ENCODE measurements around the gene HLA-DRB1.
"Not testable (repeated sequence)": the region's sequence is repeated elsewhere in the genome, so short reads cannot be mapped to it uniquely, and the experiment has no call there.

The HLA-DRB1 gene

DNA sequence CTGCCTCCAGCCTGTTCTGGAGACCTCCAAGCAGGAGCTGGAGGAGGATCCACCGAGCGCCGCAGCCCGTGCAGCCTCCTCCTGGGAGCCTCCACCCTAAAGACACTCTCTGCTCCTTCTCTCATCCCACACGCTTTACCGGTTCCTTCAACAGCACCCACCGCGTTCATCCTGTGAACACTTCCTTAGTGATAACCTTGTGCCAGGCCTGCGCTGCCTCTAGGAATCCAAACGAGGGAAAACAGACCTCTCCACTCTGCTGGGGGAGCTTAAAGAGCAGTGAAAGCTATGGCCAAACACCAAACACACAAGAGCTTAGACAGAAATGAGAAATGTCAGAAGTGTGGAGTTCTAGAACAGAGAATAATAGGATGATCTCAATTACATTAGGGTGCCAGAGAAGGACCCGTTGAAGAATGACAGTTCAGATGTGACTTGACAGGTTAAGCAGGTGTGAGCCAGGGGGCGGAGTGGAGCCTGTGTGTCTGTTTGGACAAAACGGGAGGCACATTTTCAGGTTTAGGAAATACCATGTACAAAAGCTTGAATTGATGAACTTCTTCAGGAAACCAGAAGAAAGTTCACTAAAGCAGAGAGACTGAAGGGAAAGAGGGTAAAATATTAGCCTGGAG, 31.1 kb downstream of the HLA-DRB1 start:
- no peak for DNase-seq (ENCODE audit: low spot score)

GRCh38 chr6:32554116-32554965, 35.3 kb downstream of the HLA-DRB1 start:
- no peak for DNase-seq (ENCODE audit: low spot score)

- no peak for DNase-seq (ENCODE audit: low spot score)
Measured at GRCh38 chr6:32553037-32553742, 36.5 kb downstream of the HLA-DRB1 start.

DNA sequence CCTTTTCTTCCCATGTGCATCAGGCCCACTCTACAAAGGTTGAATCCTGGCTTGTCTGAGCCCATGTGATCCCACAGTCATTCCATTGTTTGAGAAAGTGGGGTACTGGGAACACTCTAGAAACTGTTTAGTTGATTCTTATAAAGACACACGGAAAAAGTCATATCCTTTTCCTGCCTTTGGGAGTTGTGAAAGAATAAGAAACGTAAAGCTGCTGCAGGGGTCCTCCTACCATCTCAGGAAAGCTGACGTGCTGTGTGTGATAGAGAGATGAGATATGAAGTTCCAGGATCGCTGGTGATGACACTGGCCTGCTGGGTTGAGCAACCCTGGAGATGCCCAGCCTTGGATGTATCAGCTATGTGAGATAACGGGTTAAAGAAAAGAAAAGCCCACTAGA, 38.2 kb downstream of the HLA-DRB1 start:
- no peak for DNase-seq (ENCODE audit: low spot score)

DNA sequence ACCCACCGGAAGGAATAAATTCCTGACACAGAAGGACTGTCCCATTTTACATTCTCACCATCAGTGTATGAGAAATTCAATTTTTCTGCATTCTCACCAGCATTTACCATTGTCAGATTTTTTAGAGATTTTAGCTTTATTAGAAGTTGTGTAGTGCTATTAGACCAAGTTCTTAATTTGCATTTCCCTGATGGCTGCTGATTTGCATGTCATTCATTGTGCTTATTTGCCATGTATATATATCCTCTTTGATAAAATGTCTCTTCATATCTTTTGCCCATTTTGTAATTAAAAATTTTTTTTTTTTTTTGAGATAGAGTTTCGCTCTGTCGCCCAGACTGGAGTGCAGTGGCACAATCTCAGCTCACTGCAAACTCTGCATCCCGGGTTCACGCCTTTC, 49.8 kb downstream of the HLA-DRB1 start:
- DNase-seq (ENCODE audit: low spot score), result no peak

DNA sequence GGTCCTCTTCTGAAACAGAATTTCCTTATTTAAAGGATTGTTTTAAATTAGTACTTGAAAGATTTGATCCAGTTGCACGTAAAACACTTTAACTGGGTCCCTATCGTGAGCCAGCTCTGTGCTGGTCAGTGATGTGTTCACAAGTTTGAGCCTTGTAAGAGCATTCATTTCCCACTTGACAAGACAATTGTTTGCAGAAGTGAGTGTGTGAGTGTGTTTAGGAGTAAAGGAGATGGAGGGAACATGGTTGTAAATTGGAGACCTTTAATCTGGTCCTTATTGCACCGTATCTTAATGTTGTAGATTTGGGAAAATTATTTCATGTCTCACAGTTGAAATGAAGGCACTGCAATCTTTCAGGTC, 59.2 kb downstream of the HLA-DRB1 start:
- DNase-seq (ENCODE audit: low spot score), result not testable (repeated sequence)

DNA sequence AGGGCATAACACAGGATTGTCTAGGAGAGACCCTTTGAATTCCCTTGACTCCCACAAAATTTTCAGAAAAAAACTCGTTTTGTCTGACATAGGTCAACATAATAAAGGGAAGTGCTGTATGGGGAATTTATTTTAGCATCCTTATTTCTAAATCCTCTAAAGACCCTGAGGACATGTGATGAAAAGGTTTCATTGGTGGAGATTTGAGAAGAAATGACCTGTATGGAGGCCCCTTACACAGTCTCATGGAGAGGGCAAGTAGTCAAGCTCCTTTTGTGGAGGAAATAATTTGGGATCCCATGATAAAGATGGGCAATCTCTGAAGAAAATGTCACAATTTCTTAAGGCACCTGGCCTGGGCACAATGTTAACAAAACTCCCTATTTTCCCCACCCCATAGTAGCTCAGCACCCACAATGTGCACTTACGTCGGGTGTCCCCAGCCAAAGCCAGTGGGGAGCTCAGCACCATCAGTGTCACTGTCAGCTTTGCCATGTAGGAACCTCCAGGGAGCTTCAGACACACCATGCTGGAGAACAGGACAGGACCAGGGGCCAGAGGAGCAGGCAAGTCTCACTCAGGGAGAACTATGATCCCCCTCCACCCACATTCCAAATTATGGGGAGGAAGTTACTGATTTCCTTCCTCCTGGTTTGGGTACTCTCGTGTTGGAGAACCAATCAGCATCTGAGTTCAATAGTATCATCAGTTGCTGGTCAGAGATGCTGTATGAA, 59.8 kb downstream of the HLA-DRB1 start, which contains the start of gene HLA-DRB5:
Gene HLA-DRB5, minus strand, starts transcription at position 591 of the 734 bp plus-strand sequence. Its CDS starts 63 bp downstream, at position 528.
- peak; percentile 56 for DNase-seq (ENCODE audit: low spot score)
